ENCODE data around the gene USP22.

USP22 gene

DNA sequence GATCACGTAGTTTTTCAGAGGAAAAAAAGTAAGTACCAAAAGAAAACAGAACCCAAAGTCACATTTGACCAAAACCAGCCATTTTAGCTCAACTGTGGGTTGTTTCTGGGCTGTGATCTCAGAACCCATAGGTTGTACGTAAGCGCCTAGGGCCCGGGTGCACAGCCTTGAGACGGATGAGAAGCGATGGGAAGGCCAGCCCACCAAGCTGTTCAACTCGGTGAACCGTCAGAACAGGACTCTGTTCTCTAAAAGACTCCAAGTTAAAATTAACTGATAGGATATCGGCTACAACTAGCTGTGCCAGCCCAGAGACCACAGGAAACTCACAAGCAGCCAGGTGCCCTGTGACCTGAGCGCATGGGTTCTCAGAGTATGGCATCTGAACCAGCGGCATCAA is 28.3 kb downstream of the USP22 start:
- ATAC-seq (ENCODE audit: low read depth) (no peak), DNase-seq (ENCODE audit: low spot score) (no peak)
- H3K4me1 ChIP-seq (ENCODE audit: insufficient read depth, poor library complexity, severe bottlenecking): no peaks in the 10 kb centered on the region
- H3K27ac ChIP-seq (ENCODE audit: poor library complexity, severe bottlenecking): no peak overlapping the region
- no peak overlapping the region for H3K4me3 ChIP-seq (ENCODE audit: severe bottlenecking)
- H3K27me3 ChIP-seq (ENCODE audit: insufficient read depth, poor library complexity, severe bottlenecking): no peaks in the 10 kb centered on the region
- H3K9me3 ChIP-seq (ENCODE audit: severe bottlenecking): no peaks in the 10 kb centered on the region
- peaks cover 100% of the 10 kb centered on the region for H3K36me3 ChIP-seq (ENCODE audit: low read depth)
- TF ChIP-seq, protein P1, sequence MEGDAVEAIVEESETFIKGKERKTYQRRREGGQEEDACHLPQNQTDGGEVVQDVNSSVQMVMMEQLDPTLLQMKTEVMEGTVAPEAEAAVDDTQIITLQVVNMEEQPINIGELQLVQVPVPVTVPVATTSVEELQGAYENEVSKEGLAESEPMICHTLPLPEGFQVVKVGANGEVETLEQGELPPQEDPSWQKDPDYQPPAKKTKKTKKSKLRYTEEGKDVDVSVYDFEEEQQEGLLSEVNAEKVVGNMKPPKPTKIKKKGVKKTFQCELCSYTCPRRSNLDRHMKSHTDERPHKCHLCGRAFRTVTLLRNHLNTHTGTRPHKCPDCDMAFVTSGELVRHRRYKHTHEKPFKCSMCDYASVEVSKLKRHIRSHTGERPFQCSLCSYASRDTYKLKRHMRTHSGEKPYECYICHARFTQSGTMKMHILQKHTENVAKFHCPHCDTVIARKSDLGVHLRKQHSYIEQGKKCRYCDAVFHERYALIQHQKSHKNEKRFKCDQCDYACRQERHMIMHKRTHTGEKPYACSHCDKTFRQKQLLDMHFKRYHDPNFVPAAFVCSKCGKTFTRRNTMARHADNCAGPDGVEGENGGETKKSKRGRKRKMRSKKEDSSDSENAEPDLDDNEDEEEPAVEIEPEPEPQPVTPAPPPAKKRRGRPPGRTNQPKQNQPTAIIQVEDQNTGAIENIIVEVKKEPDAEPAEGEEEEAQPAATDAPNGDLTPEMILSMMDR (IDR thresholded peaks at IDR 0.05; ENCODE audit: poor library complexity, severe bottlenecking): no peak

- Histone ChIP-seq H3K27ac (ENCODE audit: poor library complexity, severe bottlenecking) (no peak overlapping the region), H3K9me3 (ENCODE audit: severe bottlenecking) (no peaks in the 10 kb centered on the region), H3K4me1 (ENCODE audit: insufficient read depth, poor library complexity, severe bottlenecking) (no peaks in the 10 kb centered on the region), H3K36me3 (ENCODE audit: low read depth) (peaks cover 100% of the 10 kb centered on the region), H3K27me3 (ENCODE audit: insufficient read depth, poor library complexity, severe bottlenecking) (no peaks in the 10 kb centered on the region), H3K4me3 (ENCODE audit: severe bottlenecking) (no peak overlapping the region)
- DNase-seq (ENCODE audit: low spot score) (no peak), ATAC-seq (ENCODE audit: low read depth) (no peak)
- TF ChIP-seq, protein P1 (IDR thresholded peaks at IDR 0.05; ENCODE audit: poor library complexity, severe bottlenecking): no peak
These were observed 28.8 kb downstream of the USP22 start for GRCh38 chr17:21013983-21014382.

- TF ChIP-seq, protein P1 (IDR thresholded peaks at IDR 0.05; ENCODE audit: poor library complexity, severe bottlenecking): no peak
- Histone ChIP-seq H3K4me3 (ENCODE audit: severe bottlenecking) (no peak overlapping the region), H3K36me3 (ENCODE audit: low read depth) (peaks cover 98% of the 10 kb centered on the region), H3K27me3 (ENCODE audit: insufficient read depth, poor library complexity, severe bottlenecking) (no peaks in the 10 kb centered on the region), H3K4me1 (ENCODE audit: insufficient read depth, poor library complexity, severe bottlenecking) (no peaks in the 10 kb centered on the region), H3K9me3 (ENCODE audit: severe bottlenecking) (no peaks in the 10 kb centered on the region), H3K27ac (ENCODE audit: poor library complexity, severe bottlenecking) (no peak overlapping the region)
- ATAC-seq (ENCODE audit: low read depth) (no peak), DNase-seq (ENCODE audit: low spot score) (no peak)
These were observed 30.1 kb downstream of the USP22 start for GRCh38 chr17:21012736-21013135.

- DNase-seq (ENCODE audit: low spot score) (peak; percentile 38), ATAC-seq (ENCODE audit: low read depth) (no peak)
- no peak overlapping the region for H3K27ac ChIP-seq (ENCODE audit: poor library complexity, severe bottlenecking)
- no peaks in the 10 kb centered on the region for H3K27me3 ChIP-seq (ENCODE audit: insufficient read depth, poor library complexity, severe bottlenecking)
- no peaks in the 10 kb centered on the region for H3K9me3 ChIP-seq (ENCODE audit: severe bottlenecking)
- H3K4me3 ChIP-seq (ENCODE audit: severe bottlenecking): no peak overlapping the region
- no peaks in the 10 kb centered on the region for H3K4me1 ChIP-seq (ENCODE audit: insufficient read depth, poor library complexity, severe bottlenecking)
- peaks cover 98% of the 10 kb centered on the region for H3K36me3 ChIP-seq (ENCODE audit: low read depth)
- TF ChIP-seq, protein P1 (IDR thresholded peaks at IDR 0.05; ENCODE audit: poor library complexity, severe bottlenecking): no peak
These were observed 31.9 kb downstream of the USP22 start for GRCh38 chr17:21010705-21011596.

Measured in RWPE2 (cell line).